H9 (cell line): ENCODE measurements around the gene SPIN1. TPM values are rescaled to one million over a fixed set of nuclear protein-coding genes. Genes with fewer than 3 reads are reported as not detected.
"Not testable (repeated sequence)": the region's sequence is repeated elsewhere in the genome, so short reads cannot be mapped to it uniquely, and the experiment has no call there.

Experiments
- DNase-seq: peaks from one replicate; pipeline ENCODE4 v3.0.0-alpha.2; 2017
- H2AFZ ChIP-seq: one replicate; pipeline ENCODE4 v1.6.1; 2013; ENCODE audit warnings: mild to moderate bottlenecking, low read length, control low read depth, moderate library complexity
- H2AK5ac ChIP-seq: 2 replicates; pipeline ENCODE4 v1.6.1; 2013; ENCODE audit warnings: low read length, control low read depth, mixed read lengths; ENCODE audit not compliant: insufficient read length
- H2BK120ac ChIP-seq: one replicate; pipeline ENCODE4 v1.6.1; 2013; ENCODE audit warnings: low read depth, mild to moderate bottlenecking, low read length, control low read depth, inconsistent platforms; ENCODE audit not compliant: poor library complexity, severe bottlenecking
- H2BK12ac ChIP-seq: 2 replicates; pipeline ENCODE4 v1.6.1; 2013; ENCODE audit warnings: low read length, control low read depth, mixed read lengths, low read depth; ENCODE audit not compliant: insufficient read length
- H2BK15ac ChIP-seq: 2 replicates; pipeline ENCODE4 v1.6.1; 2013; ENCODE audit warnings: low read depth, low read length, control low read depth
- H2BK20ac ChIP-seq: one replicate; pipeline ENCODE4 v1.6.1; 2013; ENCODE audit warnings: low read depth, mild to moderate bottlenecking, low read length, control low read depth, inconsistent platforms; ENCODE audit not compliant: poor library complexity, severe bottlenecking
- H2BK5ac ChIP-seq: 2 replicates; pipeline ENCODE4 v1.6.1; 2013; ENCODE audit warnings: low read length, control low read depth, mixed read lengths; ENCODE audit not compliant: insufficient read length
- H3K14ac ChIP-seq: 2 replicates; pipeline ENCODE4 v1.6.1; 2013; ENCODE audit warnings: low read length, control low read depth; ENCODE audit not compliant: insufficient read depth
- H3K18ac ChIP-seq: 2 replicates; pipeline ENCODE4 v1.6.1; 2013; ENCODE audit warnings: low read depth, mild to moderate bottlenecking, mixed read lengths, low read length, control low read depth; ENCODE audit not compliant: insufficient read length
- H3K23ac ChIP-seq: 2 replicates; pipeline ENCODE4 v1.6.1; 2013; ENCODE audit warnings: low read length, control low read depth, mixed read lengths, low read depth; ENCODE audit not compliant: insufficient read length
- H3K23me2 ChIP-seq: 2 replicates; pipeline ENCODE4 v1.6.1; 2013; ENCODE audit warnings: low read depth, mild to moderate bottlenecking, mixed read lengths, low read length, control low read depth; ENCODE audit not compliant: insufficient read length, poor library complexity, severe bottlenecking
- H3K27ac ChIP-seq: 2 replicates; pipeline ENCODE4 v1.5.1; 2013; ENCODE audit warnings: low read length, control low read depth, mixed read lengths, low read depth; ENCODE audit not compliant: insufficient read length
- H3K27me3 ChIP-seq: 2 replicates; pipeline ENCODE4 v1.6.1; 2013; ENCODE audit warnings: low read length, control low read depth, inconsistent platforms; ENCODE audit not compliant: insufficient read depth
- H3K4ac ChIP-seq: 2 replicates; pipeline ENCODE4 v1.6.1; 2013; ENCODE audit warnings: low read depth, mild to moderate bottlenecking, control low read depth, inconsistent platforms, low read length, moderate library complexity
- H3K4me1 ChIP-seq: 2 replicates; pipeline ENCODE4 v1.6.1; 2013; ENCODE audit warnings: low read length, control low read depth, inconsistent platforms; ENCODE audit not compliant: insufficient read depth
- H3K4me2 ChIP-seq: 2 replicates; pipeline ENCODE4 v1.6.1; 2013; ENCODE audit warnings: low read length, control low read depth, mixed read lengths; ENCODE audit not compliant: insufficient read length, insufficient read depth
- H3K56ac ChIP-seq: 2 replicates; pipeline ENCODE4 v1.6.1; 2013; ENCODE audit warnings: low read depth, mild to moderate bottlenecking, mixed read lengths, low read length, control low read depth; ENCODE audit not compliant: insufficient read length
- H3K79me1 ChIP-seq: 2 replicates; pipeline ENCODE4 v1.6.1; 2013; ENCODE audit warnings: low read depth, mild to moderate bottlenecking, moderate library complexity, low read length, control low read depth, inconsistent platforms; ENCODE audit not compliant: insufficient read depth, poor library complexity, severe bottlenecking
- H3K79me2 ChIP-seq: 2 replicates; pipeline ENCODE4 v1.6.1; 2013; ENCODE audit warnings: low read length, control low read depth, inconsistent platforms; ENCODE audit not compliant: insufficient read depth
- H3K9ac ChIP-seq: 2 replicates; pipeline ENCODE4 v1.6.1; 2013; ENCODE audit warnings: low read length, control low read depth, mixed read lengths; ENCODE audit not compliant: insufficient read length; ENCODE audit errors: extremely low read depth
- H3K9me3 ChIP-seq: one replicate; pipeline ENCODE4 v1.6.1; 2013; ENCODE audit warnings: low read depth, low read length, inconsistent platforms; ENCODE audit not compliant: control insufficient read depth
- H3T11ph ChIP-seq: one replicate; pipeline ENCODE4 v1.6.1; 2013; ENCODE audit warnings: mild to moderate bottlenecking, low read length, control low read depth, inconsistent platforms
- H4K20me1 ChIP-seq: one replicate; pipeline ENCODE4 v1.6.1; 2013; ENCODE audit not compliant: control insufficient read depth, insufficient read length, insufficient read depth
- H4K5ac ChIP-seq: 2 replicates; pipeline ENCODE4 v1.6.1; 2013; ENCODE audit warnings: low read depth, mild to moderate bottlenecking, mixed read lengths, low read length, control low read depth; ENCODE audit not compliant: insufficient read length
- H4K8ac ChIP-seq: replicated peaks from 2 replicates; pipeline ENCODE4 v1.6.1; 2013; ENCODE audit warnings: low read length, control low read depth, mixed read lengths, low read depth; ENCODE audit not compliant: insufficient read length
- H4K91ac ChIP-seq: 2 replicates; pipeline ENCODE4 v1.6.1; 2013; ENCODE audit warnings: low read depth, mild to moderate bottlenecking, moderate library complexity, mixed read lengths, low read length, control low read depth; ENCODE audit not compliant: insufficient read length
- H3K27ac Mint-ChIP-seq, 3 experiments: 2 replicates in 2 of 3; 3 replicates in 1 of 3; pipeline ENCODE4 v1.8.0; 2020 to 2021; ENCODE audit warnings: mixed read lengths in 3 of 3, mild to moderate bottlenecking in 1 of 3, moderate library complexity in 1 of 3
- H3K27me3 Mint-ChIP-seq: 2 replicates; pipeline ENCODE4 v1.8.0; 2021; ENCODE audit warnings: low read depth, mild to moderate bottlenecking, moderate library complexity, mixed read lengths
- H3K36me3 Mint-ChIP-seq, 3 experiments: 2 replicates in 2 of 3; 3 replicates in 1 of 3; pipeline ENCODE4 v1.8.0; 2020 to 2021; ENCODE audit warnings: low read depth in 3 of 3, mixed read lengths in 3 of 3; ENCODE audit not compliant: insufficient read depth in 1 of 3
- H3K4me1 Mint-ChIP-seq, 2 experiments: 2 replicates each; pipeline ENCODE4 v1.8.0; 2020; ENCODE audit warnings: mixed read lengths in 2 of 2
- H3K4me3 Mint-ChIP-seq, 2 experiments: 2 replicates in 1 of 2; 3 replicates in 1 of 2; pipeline ENCODE4 v1.8.0; 2020 to 2021; ENCODE audit warnings: mild to moderate bottlenecking in 2 of 2, mixed read lengths in 2 of 2, moderate library complexity in 1 of 2
- H3K9me3 Mint-ChIP-seq, 2 experiments: 2 replicates in 1 of 2; 3 replicates in 1 of 2; pipeline ENCODE4 v1.8.0; 2020; ENCODE audit warnings: mild to moderate bottlenecking in 2 of 2, mixed read lengths in 2 of 2, moderate library complexity in 1 of 2
- WGBS: extraction: QIAGEN DNeasy Blood & Tissue Kit; methylation state at CpG from one replicate; pipeline ENCODE4 v1.1.7; 2013; ENCODE audit warnings: missing lambda C conversion rate, low lambda C conversion rate, mixed read lengths; ENCODE audit not compliant: insufficient read length; ENCODE audit errors: extremely low coverage; 5-methylcytosine and 5-hydroxymethylcytosine counted together
- total RNA-seq: library from RNA; stranded (reverse); gene quantifications from 2 replicates; pipeline ENCODE4 v1.2.1, GENCODE V29; 2021
- TF ChIP-seq, protein P1 (sequence below): fragments of 200-600 bp; sonication (generic); conservative IDR thresholded peaks from 3 replicates; pipeline ENCODE4 v1.8.0; 2021; ENCODE audit warnings: antibody characterized with exemption, mild to moderate bottlenecking

The SPIN1 gene
- total RNA-seq, 1 experiment from 2014 or later = 136 TPM

DNA sequence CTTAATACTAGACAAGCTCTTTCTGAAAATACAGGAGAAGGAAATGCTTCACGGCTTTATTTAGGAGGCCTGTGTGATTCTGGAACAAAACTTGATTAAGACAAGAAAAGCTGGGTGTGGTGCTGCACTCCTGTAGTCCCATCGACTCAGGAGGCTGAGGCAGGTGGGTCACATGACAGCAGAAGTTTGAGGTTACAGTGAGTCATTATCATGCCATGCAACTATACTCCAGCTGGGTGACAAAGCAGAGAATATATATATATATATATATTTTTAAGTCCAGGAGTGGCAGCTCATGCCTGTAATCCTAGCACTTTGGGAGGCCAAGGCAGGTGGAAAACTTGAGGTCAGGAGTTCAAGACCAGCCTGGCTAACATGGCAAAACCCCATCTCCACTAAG, 33.1 kb upstream of the SPIN1 start:
- DNase-seq = no peak
- Histone ChIP-seq H3K9me3 (no peaks in the 10 kb centered on the region), H4K5ac (no peak overlapping the region), H3K18ac (no peak overlapping the region), H4K20me1 (no peaks in the 10 kb centered on the region), H3K4me2 (no peak overlapping the region), H3K4me1 (no peaks in the 10 kb centered on the region), H2BK20ac (no peak overlapping the region), H2BK120ac (no peak overlapping the region), H3T11ph (no peak overlapping the region), H3K23me2 (no peaks in the 10 kb centered on the region), H3K4ac (no peak overlapping the region), H3K9ac (no peak overlapping the region), H2BK5ac (no peak overlapping the region), H3K14ac (no peak overlapping the region), H2AK5ac (no peak overlapping the region), H3K79me2 (no peaks in the 10 kb centered on the region), H3K56ac (no peak overlapping the region), H2AFZ (no peak overlapping the region), H4K8ac (no peak overlapping the region), H3K79me1 (no peaks in the 10 kb centered on the region), H3K27me3 (no peaks in the 10 kb centered on the region), H3K23ac (no peak overlapping the region), H2BK15ac (no peak overlapping the region), H3K27ac (no peak overlapping the region), H4K91ac (no peak overlapping the region), H2BK12ac (no peak overlapping the region)
- Mint-ChIP-seq H3K9me3 (peaks cover 7 to 10% of the 10 kb centered on the region in 2 experiments; a peak in 4 of 5 replicates), H3K36me3 (peaks cover 0 to 12% (median 0%) of the 10 kb centered on the region in 3 experiments; a peak in 4 of 7 replicates), H3K4me3 (no peak overlapping the region), H3K4me1 (no peaks in the 10 kb centered on the region; a peak in 1 of 4 replicates), H3K27ac (no peak overlapping the region), H3K27me3 (no peaks in the 10 kb centered on the region)
- TF ChIP-seq, protein P1, sequence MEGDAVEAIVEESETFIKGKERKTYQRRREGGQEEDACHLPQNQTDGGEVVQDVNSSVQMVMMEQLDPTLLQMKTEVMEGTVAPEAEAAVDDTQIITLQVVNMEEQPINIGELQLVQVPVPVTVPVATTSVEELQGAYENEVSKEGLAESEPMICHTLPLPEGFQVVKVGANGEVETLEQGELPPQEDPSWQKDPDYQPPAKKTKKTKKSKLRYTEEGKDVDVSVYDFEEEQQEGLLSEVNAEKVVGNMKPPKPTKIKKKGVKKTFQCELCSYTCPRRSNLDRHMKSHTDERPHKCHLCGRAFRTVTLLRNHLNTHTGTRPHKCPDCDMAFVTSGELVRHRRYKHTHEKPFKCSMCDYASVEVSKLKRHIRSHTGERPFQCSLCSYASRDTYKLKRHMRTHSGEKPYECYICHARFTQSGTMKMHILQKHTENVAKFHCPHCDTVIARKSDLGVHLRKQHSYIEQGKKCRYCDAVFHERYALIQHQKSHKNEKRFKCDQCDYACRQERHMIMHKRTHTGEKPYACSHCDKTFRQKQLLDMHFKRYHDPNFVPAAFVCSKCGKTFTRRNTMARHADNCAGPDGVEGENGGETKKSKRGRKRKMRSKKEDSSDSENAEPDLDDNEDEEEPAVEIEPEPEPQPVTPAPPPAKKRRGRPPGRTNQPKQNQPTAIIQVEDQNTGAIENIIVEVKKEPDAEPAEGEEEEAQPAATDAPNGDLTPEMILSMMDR = no peak
- WGBS = no CpG with 5 or more reads among the region's 2 CpGs

DNA sequence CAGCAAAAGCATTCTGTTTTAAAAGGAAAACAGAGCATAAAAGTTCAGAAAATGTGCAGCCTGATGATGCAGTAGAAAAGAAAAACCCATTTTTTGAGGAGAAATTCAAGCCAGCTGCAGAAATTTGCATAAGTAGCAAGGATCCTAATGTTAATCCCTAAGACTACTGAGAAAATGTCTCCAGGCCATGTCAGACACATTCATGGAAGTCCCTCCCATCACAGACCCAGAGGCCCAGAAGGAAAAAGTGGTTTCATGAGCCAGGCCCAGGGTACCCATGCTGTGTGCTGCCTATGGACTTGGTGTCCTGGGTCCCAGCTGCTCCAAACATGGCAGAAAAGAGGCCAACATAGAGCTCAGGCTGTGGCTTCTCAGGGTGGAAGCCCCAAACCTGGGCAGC, 31.0 kb upstream of the SPIN1 start:
- not testable (repeated sequence) for DNase-seq, H3K27me3 ChIP-seq, H3K4me3 Mint-ChIP-seq, H3K4me1 Mint-ChIP-seq, H2BK120ac ChIP-seq, H3K4me2 ChIP-seq, H3K27me3 Mint-ChIP-seq, H2AFZ ChIP-seq, H3K9me3 ChIP-seq, H3K9me3 Mint-ChIP-seq, H4K8ac ChIP-seq, H3K18ac ChIP-seq, H4K91ac ChIP-seq, H3K4me1 ChIP-seq, H3K9ac ChIP-seq, H3K79me2 ChIP-seq, H2AK5ac ChIP-seq, H2BK12ac ChIP-seq, H3K4ac ChIP-seq, H3K56ac ChIP-seq, H3K79me1 ChIP-seq, H3K27ac Mint-ChIP-seq, H3K14ac ChIP-seq, H2BK20ac ChIP-seq, H3K23ac ChIP-seq, H2BK5ac ChIP-seq, H2BK15ac ChIP-seq, H4K20me1 ChIP-seq, H3T11ph ChIP-seq, H3K23me2 ChIP-seq, H4K5ac ChIP-seq, H3K27ac ChIP-seq
- H3K36me3 Mint-ChIP-seq = peaks cover 0 to 12% (median 0%) of the 10 kb centered on the region in 3 experiments; a peak in 4 of 7 replicates
